H9 (cell line): Measurements from ENCODE around the gene KCNG2. TPM values are rescaled to one million over a fixed set of nuclear protein-coding genes. Genes with fewer than 3 reads are reported as not detected.

ENCODE experiments used
- DNase-seq: peaks from one replicate; pipeline ENCODE4 v3.0.0-alpha.2; 2017
- H2AFZ ChIP-seq: one replicate; pipeline ENCODE4 v1.6.1; 2013; ENCODE audit warnings: mild to moderate bottlenecking, low read length, control low read depth, moderate library complexity
- H2AK5ac ChIP-seq: 2 replicates; pipeline ENCODE4 v1.6.1; 2013; ENCODE audit warnings: low read length, control low read depth, mixed read lengths; ENCODE audit not compliant: insufficient read length
- H2BK120ac ChIP-seq: one replicate; pipeline ENCODE4 v1.6.1; 2013; ENCODE audit warnings: low read depth, mild to moderate bottlenecking, low read length, control low read depth, inconsistent platforms; ENCODE audit not compliant: poor library complexity, severe bottlenecking
- H2BK12ac ChIP-seq: 2 replicates; pipeline ENCODE4 v1.6.1; 2013; ENCODE audit warnings: low read length, control low read depth, mixed read lengths, low read depth; ENCODE audit not compliant: insufficient read length
- H2BK15ac ChIP-seq: 2 replicates; pipeline ENCODE4 v1.6.1; 2013; ENCODE audit warnings: low read depth, low read length, control low read depth
- H2BK20ac ChIP-seq: one replicate; pipeline ENCODE4 v1.6.1; 2013; ENCODE audit warnings: low read depth, mild to moderate bottlenecking, low read length, control low read depth, inconsistent platforms; ENCODE audit not compliant: poor library complexity, severe bottlenecking
- H2BK5ac ChIP-seq: 2 replicates; pipeline ENCODE4 v1.6.1; 2013; ENCODE audit warnings: low read length, control low read depth, mixed read lengths; ENCODE audit not compliant: insufficient read length
- H3K14ac ChIP-seq: 2 replicates; pipeline ENCODE4 v1.6.1; 2013; ENCODE audit warnings: low read length, control low read depth; ENCODE audit not compliant: insufficient read depth
- H3K18ac ChIP-seq: 2 replicates; pipeline ENCODE4 v1.6.1; 2013; ENCODE audit warnings: low read depth, mild to moderate bottlenecking, mixed read lengths, low read length, control low read depth; ENCODE audit not compliant: insufficient read length
- H3K23ac ChIP-seq: 2 replicates; pipeline ENCODE4 v1.6.1; 2013; ENCODE audit warnings: low read length, control low read depth, mixed read lengths, low read depth; ENCODE audit not compliant: insufficient read length
- H3K23me2 ChIP-seq: 2 replicates; pipeline ENCODE4 v1.6.1; 2013; ENCODE audit warnings: low read depth, mild to moderate bottlenecking, mixed read lengths, low read length, control low read depth; ENCODE audit not compliant: insufficient read length, poor library complexity, severe bottlenecking
- H3K27ac ChIP-seq: 2 replicates; pipeline ENCODE4 v1.5.1; 2013; ENCODE audit warnings: low read length, control low read depth, mixed read lengths, low read depth; ENCODE audit not compliant: insufficient read length
- H3K27me3 ChIP-seq: 2 replicates; pipeline ENCODE4 v1.6.1; 2013; ENCODE audit warnings: low read length, control low read depth, inconsistent platforms; ENCODE audit not compliant: insufficient read depth
- H3K4ac ChIP-seq: 2 replicates; pipeline ENCODE4 v1.6.1; 2013; ENCODE audit warnings: low read depth, mild to moderate bottlenecking, control low read depth, inconsistent platforms, low read length, moderate library complexity
- H3K4me1 ChIP-seq: 2 replicates; pipeline ENCODE4 v1.6.1; 2013; ENCODE audit warnings: low read length, control low read depth, inconsistent platforms; ENCODE audit not compliant: insufficient read depth
- H3K4me2 ChIP-seq: 2 replicates; pipeline ENCODE4 v1.6.1; 2013; ENCODE audit warnings: low read length, control low read depth, mixed read lengths; ENCODE audit not compliant: insufficient read length, insufficient read depth
- H3K56ac ChIP-seq: 2 replicates; pipeline ENCODE4 v1.6.1; 2013; ENCODE audit warnings: low read depth, mild to moderate bottlenecking, mixed read lengths, low read length, control low read depth; ENCODE audit not compliant: insufficient read length
- H3K79me1 ChIP-seq: 2 replicates; pipeline ENCODE4 v1.6.1; 2013; ENCODE audit warnings: low read depth, mild to moderate bottlenecking, moderate library complexity, low read length, control low read depth, inconsistent platforms; ENCODE audit not compliant: insufficient read depth, poor library complexity, severe bottlenecking
- H3K79me2 ChIP-seq: 2 replicates; pipeline ENCODE4 v1.6.1; 2013; ENCODE audit warnings: low read length, control low read depth, inconsistent platforms; ENCODE audit not compliant: insufficient read depth
- H3K9ac ChIP-seq: 2 replicates; pipeline ENCODE4 v1.6.1; 2013; ENCODE audit warnings: low read length, control low read depth, mixed read lengths; ENCODE audit not compliant: insufficient read length; ENCODE audit errors: extremely low read depth
- H3K9me3 ChIP-seq: one replicate; pipeline ENCODE4 v1.6.1; 2013; ENCODE audit warnings: low read depth, low read length, inconsistent platforms; ENCODE audit not compliant: control insufficient read depth
- H3T11ph ChIP-seq: one replicate; pipeline ENCODE4 v1.6.1; 2013; ENCODE audit warnings: mild to moderate bottlenecking, low read length, control low read depth, inconsistent platforms
- H4K20me1 ChIP-seq: one replicate; pipeline ENCODE4 v1.6.1; 2013; ENCODE audit not compliant: control insufficient read depth, insufficient read length, insufficient read depth
- H4K5ac ChIP-seq: 2 replicates; pipeline ENCODE4 v1.6.1; 2013; ENCODE audit warnings: low read depth, mild to moderate bottlenecking, mixed read lengths, low read length, control low read depth; ENCODE audit not compliant: insufficient read length
- H4K8ac ChIP-seq: replicated peaks from 2 replicates; pipeline ENCODE4 v1.6.1; 2013; ENCODE audit warnings: low read length, control low read depth, mixed read lengths, low read depth; ENCODE audit not compliant: insufficient read length
- H4K91ac ChIP-seq: 2 replicates; pipeline ENCODE4 v1.6.1; 2013; ENCODE audit warnings: low read depth, mild to moderate bottlenecking, moderate library complexity, mixed read lengths, low read length, control low read depth; ENCODE audit not compliant: insufficient read length
- H3K27ac Mint-ChIP-seq, 3 experiments: 2 replicates in 2 of 3; 3 replicates in 1 of 3; pipeline ENCODE4 v1.8.0; 2020 to 2021; ENCODE audit warnings: mixed read lengths in 3 of 3, mild to moderate bottlenecking in 1 of 3, moderate library complexity in 1 of 3
- H3K27me3 Mint-ChIP-seq: 2 replicates; pipeline ENCODE4 v1.8.0; 2021; ENCODE audit warnings: low read depth, mild to moderate bottlenecking, moderate library complexity, mixed read lengths
- H3K36me3 Mint-ChIP-seq, 3 experiments: 2 replicates in 2 of 3; 3 replicates in 1 of 3; pipeline ENCODE4 v1.8.0; 2020 to 2021; ENCODE audit warnings: low read depth in 3 of 3, mixed read lengths in 3 of 3; ENCODE audit not compliant: insufficient read depth in 1 of 3
- H3K4me1 Mint-ChIP-seq, 2 experiments: 2 replicates each; pipeline ENCODE4 v1.8.0; 2020; ENCODE audit warnings: mixed read lengths in 2 of 2
- H3K4me3 Mint-ChIP-seq, 2 experiments: 2 replicates in 1 of 2; 3 replicates in 1 of 2; pipeline ENCODE4 v1.8.0; 2020 to 2021; ENCODE audit warnings: mild to moderate bottlenecking in 2 of 2, mixed read lengths in 2 of 2, moderate library complexity in 1 of 2
- H3K9me3 Mint-ChIP-seq, 2 experiments: 2 replicates in 1 of 2; 3 replicates in 1 of 2; pipeline ENCODE4 v1.8.0; 2020; ENCODE audit warnings: mild to moderate bottlenecking in 2 of 2, mixed read lengths in 2 of 2, moderate library complexity in 1 of 2
- CTCF ChIP-seq: fragments of 200-600 bp; sonication (generic); conservative IDR thresholded peaks from 3 replicates; pipeline ENCODE4 v1.8.0; 2021; ENCODE audit warnings: antibody characterized with exemption, mild to moderate bottlenecking
- WGBS: extraction: QIAGEN DNeasy Blood & Tissue Kit; methylation state at CpG from one replicate; pipeline ENCODE4 v1.1.7; 2013; ENCODE audit warnings: missing lambda C conversion rate, low lambda C conversion rate, mixed read lengths; ENCODE audit not compliant: insufficient read length; ENCODE audit errors: extremely low coverage; 5-methylcytosine and 5-hydroxymethylcytosine counted together
- total RNA-seq: library from RNA; stranded (reverse); gene quantifications from 2 replicates; pipeline ENCODE4 v1.2.1, GENCODE V29; 2021

KCNG2 gene
- total RNA-seq, 1 experiment from 2014 or later = 0.15 TPM

DNA sequence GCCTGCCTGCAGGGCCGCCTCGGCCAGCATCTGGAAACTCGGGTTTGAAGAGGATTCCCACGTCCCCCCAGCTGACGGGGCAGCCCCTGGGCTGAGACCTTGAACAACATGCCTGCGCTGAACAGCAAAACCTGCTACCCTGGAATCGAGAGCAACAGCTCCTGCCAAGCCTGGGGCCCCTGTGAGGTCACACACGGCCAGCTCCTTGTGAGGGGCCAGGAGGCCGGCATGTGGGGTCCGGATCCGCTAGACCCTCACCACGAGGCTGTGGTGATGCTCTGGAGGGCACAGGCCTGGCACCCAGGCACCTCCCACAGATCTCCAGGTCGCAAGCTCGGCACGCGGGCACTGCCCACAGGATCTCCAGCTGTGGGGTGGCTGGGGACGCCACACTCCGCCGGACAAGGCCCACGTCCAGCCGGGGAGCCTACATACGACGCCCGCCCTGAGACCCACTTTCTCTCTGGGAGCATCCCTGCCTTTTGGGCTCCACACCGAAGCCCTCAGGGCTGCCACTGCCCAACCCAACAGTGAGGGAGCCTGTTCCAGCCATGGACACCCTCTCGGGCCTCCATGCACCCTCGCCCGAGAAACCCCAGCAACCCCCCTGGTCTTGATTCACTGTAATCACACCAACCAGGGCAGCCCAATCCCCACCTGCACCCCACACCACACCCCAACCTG lies 119.6 kb downstream of the KCNG2 start:
- no peaks in the 10 kb centered on the region for H3K27me3 ChIP-seq
- no peak overlapping the region for H3K9ac ChIP-seq
- H3K4ac ChIP-seq = no peak overlapping the region
- H3K79me2 ChIP-seq = no peaks in the 10 kb centered on the region
- Mint-ChIP-seq H3K4me3 (no peak overlapping the region), H3K27ac (peak overlapping the region in 1 of 3 experiments; percentile 27; a peak in 1 of 7 replicates), H3K4me1 (peaks cover 4 to 9% of the 10 kb centered on the region in 2 experiments; a peak in 3 of 4 replicates), H3K9me3 (peaks cover 7 to 10% of the 10 kb centered on the region in 2 experiments; a peak in 3 of 5 replicates), H3K36me3 (peaks cover 2 to 18% (median 8%) of the 10 kb centered on the region in 3 experiments; a peak in 5 of 7 replicates), H3K27me3 (peaks cover 6% of the 10 kb centered on the region)
- H4K91ac ChIP-seq = no peak overlapping the region
- H2BK15ac ChIP-seq = no peak overlapping the region
- H3K9me3 ChIP-seq = no peaks in the 10 kb centered on the region
- H2AK5ac ChIP-seq = no peak overlapping the region
- no peak overlapping the region for H3T11ph ChIP-seq
- H3K23me2 ChIP-seq = no peaks in the 10 kb centered on the region
- H4K8ac ChIP-seq = no peak overlapping the region
- H2BK12ac ChIP-seq = no peak overlapping the region
- peak; percentile 19 for DNase-seq
- H3K27ac ChIP-seq = no peak overlapping the region
- no peak overlapping the region for H2AFZ ChIP-seq
- H4K5ac ChIP-seq = no peak overlapping the region
- H3K18ac ChIP-seq = no peak overlapping the region
- H3K4me1 ChIP-seq = no peaks in the 10 kb centered on the region
- no peak for TF ChIP-seq CTCF
- no peak overlapping the region for H2BK20ac ChIP-seq
- H3K23ac ChIP-seq = no peak overlapping the region
- H3K4me2 ChIP-seq = no peak overlapping the region
- H3K56ac ChIP-seq = no peak overlapping the region
- WGBS = no CpG with 5 or more reads among the region's 28 CpGs
- no peaks in the 10 kb centered on the region for H4K20me1 ChIP-seq
- H3K14ac ChIP-seq = no peak overlapping the region; the same call in 1 of the 2 replicates
- H3K79me1 ChIP-seq = no peaks in the 10 kb centered on the region
- H2BK120ac ChIP-seq = no peak overlapping the region
- H2BK5ac ChIP-seq = no peak overlapping the region
